Lower leg skin (tissue), 4 donors: ENCODE measurements around the gene IGFBP7. TPM values are rescaled to one million over a fixed set of nuclear protein-coding genes. Genes with fewer than 3 reads are reported as not detected.

Source experiments
- DNase-seq, 2 donors: peaks; one replicate each; pipeline ENCODE4 v3.0.0-alpha.2; 2019; ENCODE audit warnings: low spot score in 2 of 2
- H3K4me3 ChIP-seq: fragments of 200-600 bp; sonication (generic); 2 replicates; pipeline ENCODE4 v1.5.1; 2017; ENCODE audit warnings: mild to moderate bottlenecking, low read depth; ENCODE audit not compliant: poor library complexity, severe bottlenecking
- CTCF ChIP-seq, 3 donors: fragments of 450-650 bp; IDR thresholded peaks; one replicate each; pipeline ENCODE4 v1.5.1; 2016; ENCODE audit warnings: antibody characterized with exemption in 3 of 3, mild to moderate bottlenecking in 3 of 3, moderate library complexity in 2 of 3
- POLR2A ChIP-seq, 2 donors: fragments of 450-650 bp; IDR thresholded peaks; one replicate each; pipeline ENCODE4 v1.6.1; 2016 to 2017; ENCODE audit warnings: antibody characterized with exemption in 2 of 2, mild to moderate bottlenecking in 1 of 2, moderate library complexity in 1 of 2
- WGBS, 2 donors: methylation state at CpG; one replicate each; pipeline ENCODE4 v1.1.5; 2018; 5-methylcytosine and 5-hydroxymethylcytosine counted together
- intact Hi-C: fragments of 100-400 bp; cut with DNase I; formaldehyde crosslinking; loops from one replicate; pipeline ENCODE4 v1.15.0; 2023; ENCODE audit warnings: low total_unique reads
- total RNA-seq, 4 donors: library from RNA; depleted of rRNA; stranded (reverse); fragments of >200 nt; gene quantifications; one replicate each; pipeline ENCODE4 v1.1.0, GENCODE V29; 2016

IGFBP7 gene
- total RNA-seq, 4 donors from 2014 or later = 122 to 324 (median 168) TPM

GRCh38 chr4:57106181-57106580 lies 4.0 kb downstream of the IGFBP7 start:
- TF ChIP-seq CTCF (IDR thresholded peaks at IDR 0.05) = no peak
- TF ChIP-seq POLR2A (IDR thresholded peaks at IDR 0.05) = no peak
- intact Hi-C loops = no loop called here
- no peak for DNase-seq
- 88 to 93% methylated on average over 4 of the region's 4 CpGs for WGBS, 2 donors
- no peak overlapping the region for H3K4me3 ChIP-seq

GRCh38 chr4:57104706-57105560 lies 5.3 kb downstream of the IGFBP7 start:
- no peak for DNase-seq
- intact Hi-C loops = no loop called here
- no peak for TF ChIP-seq CTCF (IDR thresholded peaks at IDR 0.05)
- TF ChIP-seq POLR2A (IDR thresholded peaks at IDR 0.05) = no peak
- no peak overlapping the region for H3K4me3 ChIP-seq
- 69 to 85% methylated on average over 4 of the region's 4 CpGs for WGBS, 2 donors

GRCh38 chr4:57103051-57103450 lies 7.1 kb downstream of the IGFBP7 start:
- no peak for DNase-seq
- TF ChIP-seq CTCF (IDR thresholded peaks at IDR 0.05) (no peak), POLR2A (IDR thresholded peaks at IDR 0.05) (no peak)

GRCh38 chr4:57102050-57102624 lies 8.0 kb downstream of the IGFBP7 start:
- WGBS, 2 donors = 31 to 35% methylated on average over 4 of the region's 4 CpGs
- DNase-seq = no peak
- intact Hi-C loops = no loop called here
- H3K4me3 ChIP-seq = no peak overlapping the region
- no peak for TF ChIP-seq POLR2A (IDR thresholded peaks at IDR 0.05)
- TF ChIP-seq CTCF (IDR thresholded peaks at IDR 0.05) = no peak

More at GRCh38 chr4:57103051-57103450, 7.1 kb downstream of the IGFBP7 start:
- 66 to 73% methylated on average over 4 of the region's 4 CpGs for WGBS, 2 donors
- H3K4me3 ChIP-seq = no peak overlapping the region
- intact Hi-C loops = no loop called here

GRCh38 chr4:57100979-57101651 lies 9.1 kb downstream of the IGFBP7 start:
- TF ChIP-seq POLR2A (IDR thresholded peaks at IDR 0.05) = no peak
- no peak for TF ChIP-seq CTCF (IDR thresholded peaks at IDR 0.05)
- 59 to 68% methylated on average over 4 of the region's 4 CpGs for WGBS, 2 donors
- no peak for DNase-seq
- intact Hi-C loops = no loop called here
- H3K4me3 ChIP-seq = no peak overlapping the region
